GM13976 (cell line): ENCODE results near the gene ZNF618.

Experiments
- DNase-seq: peaks from one replicate; pipeline ENCODE4 v3.0.0; 2012; ENCODE audit warnings: low spot score
- CTCF ChIP-seq: IDR thresholded peaks from 2 replicates; pipeline ENCODE4 v1.5.1; 2012; ENCODE audit warnings: borderline replicate concordance, mild to moderate bottlenecking; ENCODE audit not compliant: insufficient read depth; ENCODE audit errors: extremely low read depth, missing control alignments, control extremely low read depth
- in situ Hi-C: fragments of 300-500 bp; cut with MboI; formaldehyde crosslinking; loops from one replicate; pipeline ENCODE4 v1.12.0; 2022; ENCODE audit warnings: low sequenced_read_pairs, mixed read lengths, inconsistent platforms; ENCODE audit not compliant: unreplicated experiment

ZNF618 gene

DNA sequence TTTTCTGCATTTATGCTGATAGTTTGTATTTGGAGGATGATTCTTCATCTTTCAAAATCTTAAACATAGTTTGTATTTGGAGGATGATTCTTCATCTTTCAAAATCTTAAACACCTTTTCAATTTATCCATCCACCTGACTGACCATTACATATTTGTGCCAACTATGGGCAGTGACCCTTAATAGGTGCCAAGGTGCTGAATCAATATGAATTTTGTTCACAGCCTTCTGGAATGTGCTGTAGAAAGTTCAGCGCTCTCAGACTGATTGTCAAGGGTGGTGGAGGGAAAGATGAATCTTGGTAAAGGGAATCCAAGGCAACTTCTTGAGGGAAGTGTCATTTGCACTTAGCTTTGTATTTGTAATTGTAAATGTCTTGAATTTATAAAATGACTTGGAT, 18.1 kb downstream of the ZNF618 start:
- no peak for TF ChIP-seq CTCF
- in situ Hi-C loops, result no loop called here
- DNase-seq, result no peak

- in situ Hi-C loops, result no loop called here
- TF ChIP-seq CTCF, result no peak
These were observed 19.4 kb downstream of the ZNF618 start for GRCh38 chr9:113895526-113895925.

GRCh38 chr9:113896713-113897112, 20.6 kb downstream of the ZNF618 start:
- no peak for DNase-seq
- TF ChIP-seq CTCF, result no peak
- in situ Hi-C loops, result no loop called here

More at GRCh38 chr9:113895526-113895925, 19.4 kb downstream of the ZNF618 start:
- no peak for DNase-seq

DNA sequence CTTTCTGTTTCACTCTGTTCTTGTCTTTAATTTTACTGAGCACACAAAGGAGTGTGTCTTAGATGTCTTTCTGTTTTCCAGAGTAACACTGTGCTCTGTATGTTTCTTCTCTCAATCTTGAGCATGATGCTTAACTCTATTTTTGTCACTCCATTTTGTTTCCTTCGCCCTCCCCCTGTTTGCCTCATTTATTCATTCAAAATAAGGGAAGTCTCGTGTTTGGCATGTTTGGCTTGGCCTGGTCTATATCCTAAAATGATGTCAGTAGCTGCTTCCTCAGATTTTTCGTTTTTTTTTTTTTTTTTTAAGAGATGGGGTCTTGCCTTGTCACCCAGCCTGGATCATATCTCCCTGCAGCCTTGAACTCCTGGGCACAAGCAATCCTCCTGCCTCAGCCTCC, 22.0 kb downstream of the ZNF618 start:
- in situ Hi-C loops, result no loop called here
- no peak for DNase-seq
- no peak for TF ChIP-seq CTCF

DNA sequence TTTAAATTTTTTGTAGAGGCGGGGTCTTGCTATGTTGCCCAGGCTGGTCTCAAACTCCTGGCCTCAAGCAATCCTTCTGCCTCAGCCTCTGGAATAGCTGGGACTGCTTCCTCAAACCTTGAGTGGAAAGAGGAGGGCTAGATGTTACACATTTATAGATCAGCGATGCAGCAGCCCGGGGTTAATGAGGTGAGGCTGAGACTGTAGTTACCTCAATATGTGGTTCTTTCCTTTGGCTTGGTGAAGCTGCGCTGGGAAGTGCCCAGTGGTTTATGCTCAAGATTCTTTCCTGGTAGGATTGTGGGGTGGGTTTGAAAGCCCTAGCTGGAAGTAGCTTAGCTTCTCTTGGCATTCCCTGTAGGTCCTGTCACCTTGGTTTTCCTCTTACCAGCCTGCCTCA, 22.5 kb downstream of the ZNF618 start:
- TF ChIP-seq CTCF, result no peak
- in situ Hi-C loops, result no loop called here

DNA sequence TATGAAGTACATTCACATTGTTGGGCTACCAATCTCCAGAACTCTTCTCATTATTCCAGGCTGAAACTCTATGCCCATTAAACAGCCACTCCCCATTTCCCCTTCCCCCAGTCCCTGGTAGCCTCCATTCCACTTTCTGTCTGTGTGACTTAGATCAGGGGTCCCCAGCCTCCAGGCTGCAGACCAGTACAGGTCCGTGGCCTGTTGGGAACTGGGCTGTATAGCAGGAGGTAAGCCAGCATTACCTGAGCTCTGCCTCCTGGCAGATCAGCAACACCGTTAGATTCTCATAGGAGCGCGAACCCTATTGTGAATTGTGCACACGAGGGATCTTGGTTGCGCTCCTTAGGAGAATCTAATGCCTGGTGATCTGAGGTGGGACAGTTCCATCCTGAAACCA, 23.1 kb downstream of the ZNF618 start:
- no peak for DNase-seq
- no peak for TF ChIP-seq CTCF
- in situ Hi-C loops, result no loop called here

More for the DNA sequence above, 22.5 kb downstream of the ZNF618 start:
- DNase-seq, result no peak

- DNase-seq, result no peak
- no peak for TF ChIP-seq CTCF
- in situ Hi-C loops, result no loop called here
These were observed 25.1 kb downstream of the ZNF618 start for GRCh38 chr9:113901221-113901688.
